Hippocampal formation (tissue), 2 donors: ENCODE measurements around the gene HSPG2.
"Not testable (repeated sequence)": the region's sequence is repeated elsewhere in the genome, so short reads cannot be mapped to it uniquely, and the experiment has no call there.

ENCODE experiments used
- DNase-seq, 2 donors: peaks; one replicate each; lab custom pipeline; 2025; lab: John Stamatoyannopoulos, UW

HSPG2 gene

GRCh38 chr1:21843208-21843607 lies 93.9 kb downstream of the HSPG2 start:
- DNase-seq: no peak

GRCh38 chr1:21842606-21843162 lies 94.4 kb downstream of the HSPG2 start:
- no peak for DNase-seq

- DNase-seq: no peak
Observed at GRCh38 chr1:21841852-21842466, 95.2 kb downstream of the HSPG2 start.

DNA sequence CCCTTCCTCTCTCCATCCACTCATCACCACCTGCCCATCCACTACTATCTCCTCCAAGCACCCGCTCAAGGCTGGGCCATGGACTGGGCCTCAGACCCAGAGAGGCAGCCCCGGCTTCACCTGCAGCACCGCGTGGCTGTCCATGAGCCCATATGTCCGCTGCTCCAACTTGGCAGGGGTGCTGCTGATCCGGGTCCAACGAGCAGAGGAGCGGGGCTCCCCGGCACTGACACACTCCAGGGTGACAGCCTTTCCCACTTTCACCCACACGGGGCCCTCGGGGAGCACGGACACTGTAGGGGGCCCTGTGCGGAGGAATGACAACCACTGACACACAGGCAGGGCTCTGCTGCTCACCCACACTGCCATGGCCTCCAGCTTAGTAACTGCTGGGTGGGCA lies 96.1 kb downstream of the HSPG2 start:
- no peak for DNase-seq

DNA sequence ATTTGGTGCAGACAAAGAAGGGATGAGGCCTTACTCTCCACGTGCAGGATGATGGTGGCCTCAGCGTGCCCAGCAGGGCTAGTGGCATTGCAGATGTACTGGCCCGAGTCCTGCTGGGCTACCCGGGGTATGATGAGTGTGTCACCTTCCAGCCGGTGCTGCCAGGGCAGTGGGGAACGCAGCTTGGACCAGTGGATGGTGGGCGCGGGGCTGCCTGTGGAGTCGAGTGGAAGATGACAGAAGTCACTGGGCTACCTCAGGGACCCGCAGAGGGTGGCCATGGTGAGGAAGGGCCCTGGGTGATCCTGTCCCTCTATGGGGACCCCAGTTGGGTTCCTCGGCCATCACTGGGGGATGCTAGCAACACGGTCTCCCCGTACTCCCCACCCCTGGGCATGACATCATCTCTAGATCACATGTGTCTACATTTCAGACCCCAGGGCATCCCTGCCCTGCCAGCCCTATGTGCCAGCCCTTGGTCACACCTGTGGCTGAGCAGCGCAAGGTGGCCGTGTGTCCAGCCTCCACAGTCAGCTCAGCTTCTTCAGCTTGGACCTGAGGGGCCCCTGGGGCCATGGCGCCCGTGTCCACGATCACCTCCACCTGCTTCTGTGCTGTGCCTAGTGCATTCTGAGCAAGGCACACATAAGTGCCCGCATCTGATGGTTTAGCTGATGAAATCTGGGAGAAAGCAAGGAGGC lies 97.6 kb downstream of the HSPG2 start:
- DNase-seq: no peak

DNA sequence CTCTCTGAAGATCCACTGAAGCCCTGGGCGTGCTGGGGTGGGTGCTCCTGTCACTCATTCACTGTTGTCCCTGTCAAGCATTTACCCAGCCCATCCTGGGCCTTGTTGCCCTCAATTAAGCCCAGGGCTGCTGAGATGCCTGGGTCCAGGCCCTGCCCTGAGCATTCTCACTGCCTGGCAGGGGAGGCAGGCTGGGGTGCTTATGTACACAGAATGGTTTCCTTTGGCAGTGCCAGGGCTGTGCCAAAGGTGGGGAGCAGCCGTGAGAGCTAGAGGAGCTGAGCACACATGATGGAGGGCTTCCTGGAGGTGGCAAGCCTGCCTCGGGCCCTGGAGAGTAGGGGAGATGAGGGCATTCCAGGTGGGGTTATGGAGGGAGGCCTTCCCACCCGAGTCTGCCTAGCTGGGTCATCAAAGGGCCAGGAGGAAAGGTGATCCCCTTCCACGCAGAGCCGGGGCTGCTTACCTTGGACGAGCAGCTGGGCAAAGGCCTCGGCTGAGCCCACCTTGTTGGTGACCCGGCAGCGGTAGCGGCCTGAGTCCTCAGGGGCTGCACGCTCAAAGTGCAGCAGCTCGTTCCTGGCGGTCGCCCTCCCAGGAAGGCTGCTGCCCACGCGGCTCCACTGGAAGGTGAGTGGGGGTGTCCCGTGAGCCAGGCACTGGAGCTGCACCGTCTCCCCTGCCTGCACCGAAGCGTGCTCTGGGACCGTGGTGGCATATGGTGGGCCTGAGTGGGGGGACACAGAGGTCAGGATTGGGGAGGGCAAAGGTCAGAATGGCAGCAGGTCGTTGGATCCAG lies 98.6 kb downstream of the HSPG2 start:
- DNase-seq: no peak

DNA sequence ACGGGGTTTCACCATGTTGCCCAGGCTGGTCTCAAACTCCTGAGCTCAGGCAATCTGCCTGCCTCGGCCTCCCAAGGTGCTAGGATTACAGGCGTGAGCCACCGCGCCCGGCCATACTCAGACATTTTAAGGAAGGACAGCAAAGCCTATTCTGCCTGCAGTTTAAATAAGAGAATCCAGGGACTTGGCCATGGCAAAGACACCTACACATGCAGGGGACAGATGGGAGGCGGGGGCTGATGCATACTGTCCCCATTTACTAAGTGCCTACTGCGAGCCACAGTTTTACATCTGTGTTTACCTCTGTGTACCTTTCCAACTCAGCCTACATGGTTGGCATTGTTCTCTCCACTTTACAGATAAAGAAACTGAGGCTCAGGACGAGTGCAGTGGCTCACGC lies 99.6 kb downstream of the HSPG2 start:
- peak in 1 of 2 donors; percentile 0 for DNase-seq

DNA sequence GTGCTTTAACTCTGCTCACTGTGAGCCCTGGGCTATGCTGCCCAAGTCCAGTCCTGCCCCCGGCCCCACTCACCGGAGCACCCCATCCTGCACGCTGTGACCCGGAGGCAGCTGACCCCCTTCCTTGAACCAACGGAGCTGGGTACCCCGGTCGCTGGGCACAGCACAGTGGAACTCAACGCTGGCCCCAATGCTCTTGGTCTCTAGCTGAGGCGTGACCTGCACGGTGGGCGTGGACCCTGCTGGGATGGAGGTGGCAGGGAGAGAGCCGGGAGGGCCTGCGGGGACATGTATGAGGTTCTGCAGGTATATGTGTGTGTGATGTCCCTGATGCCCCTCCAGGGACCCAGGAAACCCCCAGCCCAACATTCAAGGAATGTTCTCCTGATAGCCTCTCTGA lies 100.4 kb downstream of the HSPG2 start:
- DNase-seq: no peak

GRCh38 chr1:21836010-21836409 lies 101.1 kb downstream of the HSPG2 start:
- DNase-seq: no peak

- no peak for DNase-seq
Observed at GRCh38 chr1:21834666-21835065, 102.4 kb downstream of the HSPG2 start.

- no peak for DNase-seq
Observed at GRCh38 chr1:21834094-21834493, 103.0 kb downstream of the HSPG2 start.

DNA sequence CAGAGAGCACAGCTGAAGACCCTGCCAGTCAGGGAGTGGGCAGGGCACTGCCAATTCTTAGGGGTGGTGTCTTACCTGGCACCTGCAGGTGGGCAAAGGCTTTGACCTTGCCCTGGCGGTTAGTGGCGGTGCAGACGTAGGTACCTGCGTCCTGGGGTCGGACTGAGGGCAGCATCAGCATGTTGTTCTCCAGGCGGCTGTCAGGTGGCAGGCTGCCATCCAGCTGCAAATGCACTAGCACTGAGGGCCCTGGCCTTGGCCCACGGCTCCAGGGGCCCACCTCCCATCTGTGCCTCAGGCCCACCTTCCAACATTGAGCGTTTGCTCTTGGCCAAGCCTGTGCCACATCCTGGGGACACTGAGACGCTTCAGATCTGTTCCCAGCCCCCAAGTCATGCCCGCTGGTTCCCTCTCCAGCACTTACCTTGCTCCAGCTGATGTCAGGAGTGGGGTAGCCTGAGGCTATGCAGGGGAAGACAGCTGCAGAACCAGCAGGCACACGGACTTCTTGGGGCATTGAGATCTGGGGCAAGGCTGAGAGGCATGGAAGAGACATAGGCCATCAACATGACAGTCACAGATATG lies 103.6 kb downstream of the HSPG2 start:
- DNase-seq: no peak

DNA sequence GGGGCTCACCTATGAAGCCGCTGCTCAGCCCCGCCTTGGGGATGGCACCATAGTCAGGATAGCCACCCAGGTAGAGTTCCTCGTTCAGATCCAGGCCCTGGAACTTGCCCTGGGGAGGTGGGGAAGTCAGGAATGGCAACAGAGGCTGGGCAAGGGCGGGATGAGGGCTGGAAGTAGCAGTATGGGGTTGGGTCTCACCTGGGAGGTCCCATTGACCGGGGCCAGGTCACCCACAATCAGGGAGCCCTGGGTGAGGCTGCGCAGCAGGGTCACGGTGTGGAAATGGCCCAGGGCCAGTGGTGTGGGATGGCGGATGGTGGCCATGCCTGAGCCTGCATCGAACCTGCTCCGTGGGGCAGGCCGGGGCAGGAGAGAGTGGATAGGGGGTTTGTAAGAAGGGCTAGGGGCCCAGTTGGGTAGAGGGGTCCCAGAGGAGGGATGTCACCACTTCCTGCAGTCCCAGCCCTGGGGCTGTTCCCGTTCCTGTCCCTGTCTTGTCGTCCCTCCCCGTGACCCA lies 105.6 kb downstream of the HSPG2 start:
- no peak for DNase-seq

- no peak for DNase-seq
Observed at GRCh38 chr1:21830792-21831453, 106.2 kb downstream of the HSPG2 start.

DNA sequence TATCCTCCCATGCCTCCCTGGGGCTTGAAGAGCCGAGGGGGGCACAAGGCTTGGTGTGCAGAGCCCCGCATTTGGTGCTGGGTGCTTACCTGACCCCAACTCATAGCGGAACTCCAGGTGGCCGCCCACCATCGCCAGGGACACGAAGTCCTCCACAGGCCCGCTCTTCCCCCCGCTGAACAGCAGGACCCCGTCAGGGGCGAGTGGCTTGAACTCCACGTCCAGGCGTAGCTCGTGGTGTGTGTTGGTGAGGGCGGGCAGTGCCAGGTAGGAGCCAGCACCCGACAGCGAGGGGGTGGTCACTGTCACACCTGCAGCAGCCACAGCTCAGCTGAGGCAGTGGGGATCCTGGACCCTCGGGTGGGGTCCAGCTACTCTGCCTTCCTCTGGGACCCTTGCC lies 107.8 kb downstream of the HSPG2 start:
- DNase-seq: no peak

GRCh38 chr1:21828506-21829210 lies 108.5 kb downstream of the HSPG2 start:
- DNase-seq: no peak

- no peak for DNase-seq
Observed at GRCh38 chr1:21828075-21828474, 109.0 kb downstream of the HSPG2 start.

GRCh38 chr1:21827141-21827679 lies 109.9 kb downstream of the HSPG2 start:
- DNase-seq: no peak

DNA sequence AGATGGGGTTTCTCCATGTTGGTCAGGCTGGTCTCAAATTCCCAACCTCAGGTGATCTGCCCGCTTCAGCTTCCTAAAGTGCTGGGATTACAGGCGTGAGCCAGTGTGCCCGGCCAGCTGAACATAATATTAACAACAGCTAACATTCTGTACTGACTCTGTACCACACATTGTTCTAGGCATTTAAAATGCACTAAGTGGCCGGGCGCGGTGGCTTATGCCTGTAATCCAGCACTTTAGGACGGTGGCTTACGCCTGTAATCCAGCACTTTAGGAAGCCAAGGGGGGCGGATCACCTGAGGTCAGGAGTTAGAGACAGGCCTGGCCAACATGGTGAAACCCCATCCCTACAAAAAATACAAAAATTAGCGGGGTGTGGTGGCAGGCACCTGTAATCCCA lies 110.4 kb downstream of the HSPG2 start:
- not testable (repeated sequence) for DNase-seq

- no peak for DNase-seq
Observed at GRCh38 chr1:21825393-21825792, 111.7 kb downstream of the HSPG2 start.

- DNase-seq: no peak
Observed at GRCh38 chr1:21824926-21825325, 112.2 kb downstream of the HSPG2 start.
